Effector CD8-positive, alpha-beta T cell (primary cell): ENCODE results near the gene LRRC36.
"Not testable (repeated sequence)": the region's sequence is repeated elsewhere in the genome, so short reads cannot be mapped to it uniquely, and the experiment has no call there.

Experiments
- DNase-seq: peaks from one replicate; lab custom pipeline; 2025; lab: John Stamatoyannopoulos, UW

LRRC36 gene

DNA sequence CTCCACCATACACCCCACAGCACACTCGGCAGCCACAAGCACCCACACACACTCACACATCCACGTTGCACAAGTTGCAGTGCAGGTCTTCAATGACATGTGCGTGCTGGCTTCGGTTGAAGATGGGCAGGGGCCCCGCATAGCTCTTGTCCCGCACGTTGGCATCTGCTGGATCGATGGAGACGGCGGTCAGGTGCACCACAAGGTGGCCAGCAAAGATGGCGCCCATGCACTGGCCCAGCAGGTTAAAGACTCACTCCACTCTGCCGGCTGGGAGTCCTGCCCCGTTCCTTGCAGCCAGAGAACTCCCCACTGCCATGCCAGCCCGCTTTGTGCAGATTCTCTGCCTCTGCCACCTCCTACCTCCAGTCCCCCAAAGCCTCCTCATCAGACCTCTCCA, 74.3 kb downstream of the LRRC36 start:
- no peak for DNase-seq

DNA sequence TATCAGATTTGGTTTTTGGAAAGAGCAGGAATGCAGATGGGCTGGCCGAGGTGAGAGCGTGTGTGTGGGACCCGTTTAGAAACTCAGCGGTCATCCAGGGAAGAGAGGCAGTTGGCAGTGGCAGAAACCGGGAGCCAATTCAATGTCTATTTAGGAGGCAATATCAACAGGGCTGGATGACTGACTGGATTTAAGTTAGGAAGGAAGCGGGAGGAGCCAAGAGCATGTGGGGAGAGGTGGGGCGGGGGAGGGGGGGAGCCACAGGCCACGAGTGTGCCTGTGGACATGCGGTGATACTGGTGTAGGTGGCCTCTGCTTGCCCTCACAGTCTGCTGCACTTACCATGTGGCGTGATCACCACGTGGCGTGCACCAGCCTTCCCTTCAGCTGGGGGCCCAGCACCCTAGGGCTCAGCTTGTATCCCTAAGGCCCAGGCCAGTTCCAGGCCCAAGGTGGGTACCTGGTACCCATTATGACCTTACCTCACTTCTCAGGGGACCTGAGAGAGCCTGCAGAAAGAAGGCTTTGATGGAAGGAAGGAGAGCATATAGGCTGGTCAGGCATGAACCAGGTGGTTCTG, 77.5 kb downstream of the LRRC36 start:
- no peak for DNase-seq

DNA sequence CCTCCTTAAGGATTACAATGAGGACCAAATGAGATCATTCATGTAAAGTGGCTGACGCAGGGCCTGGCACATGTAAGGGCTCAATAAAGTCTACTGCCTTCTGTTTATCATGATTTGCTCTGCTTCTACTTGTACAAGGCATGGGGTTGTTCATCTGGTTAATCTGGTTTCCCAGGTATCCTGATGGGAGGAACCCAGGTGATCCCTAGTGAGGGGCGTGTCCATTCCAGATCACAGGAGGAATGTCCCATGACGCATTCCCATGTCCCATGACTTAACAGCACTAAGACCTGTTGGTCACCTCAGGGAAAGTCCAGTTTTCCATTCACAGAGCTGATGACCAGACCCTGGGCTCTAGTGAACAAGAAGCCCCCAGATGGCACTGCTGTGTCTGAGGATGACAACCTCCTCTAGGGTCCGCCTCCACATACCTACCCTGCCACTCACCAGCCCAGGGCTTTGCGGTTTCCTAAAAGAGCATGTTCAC, 78.2 kb downstream of the LRRC36 start:
- no peak for DNase-seq

DNA sequence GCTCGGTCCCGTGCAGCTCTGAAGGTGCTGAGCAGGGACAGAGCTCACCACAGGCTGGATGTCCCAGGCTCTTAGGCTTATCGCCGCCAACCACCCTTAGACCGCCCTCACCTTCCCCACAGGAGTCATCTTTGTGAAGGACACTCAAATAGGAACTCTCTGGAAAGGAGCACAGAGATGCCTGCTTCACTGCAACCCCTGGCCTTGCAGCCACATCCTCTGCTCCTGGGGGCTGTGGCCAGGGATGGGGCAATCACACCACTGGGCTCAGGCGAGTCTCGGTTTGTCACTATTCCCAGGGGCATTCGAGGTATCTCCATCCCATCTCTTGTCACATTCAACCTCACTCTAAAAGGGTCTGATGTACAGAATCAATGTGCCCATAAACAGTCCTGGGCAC, 78.7 kb downstream of the LRRC36 start:
- no peak for DNase-seq

DNA sequence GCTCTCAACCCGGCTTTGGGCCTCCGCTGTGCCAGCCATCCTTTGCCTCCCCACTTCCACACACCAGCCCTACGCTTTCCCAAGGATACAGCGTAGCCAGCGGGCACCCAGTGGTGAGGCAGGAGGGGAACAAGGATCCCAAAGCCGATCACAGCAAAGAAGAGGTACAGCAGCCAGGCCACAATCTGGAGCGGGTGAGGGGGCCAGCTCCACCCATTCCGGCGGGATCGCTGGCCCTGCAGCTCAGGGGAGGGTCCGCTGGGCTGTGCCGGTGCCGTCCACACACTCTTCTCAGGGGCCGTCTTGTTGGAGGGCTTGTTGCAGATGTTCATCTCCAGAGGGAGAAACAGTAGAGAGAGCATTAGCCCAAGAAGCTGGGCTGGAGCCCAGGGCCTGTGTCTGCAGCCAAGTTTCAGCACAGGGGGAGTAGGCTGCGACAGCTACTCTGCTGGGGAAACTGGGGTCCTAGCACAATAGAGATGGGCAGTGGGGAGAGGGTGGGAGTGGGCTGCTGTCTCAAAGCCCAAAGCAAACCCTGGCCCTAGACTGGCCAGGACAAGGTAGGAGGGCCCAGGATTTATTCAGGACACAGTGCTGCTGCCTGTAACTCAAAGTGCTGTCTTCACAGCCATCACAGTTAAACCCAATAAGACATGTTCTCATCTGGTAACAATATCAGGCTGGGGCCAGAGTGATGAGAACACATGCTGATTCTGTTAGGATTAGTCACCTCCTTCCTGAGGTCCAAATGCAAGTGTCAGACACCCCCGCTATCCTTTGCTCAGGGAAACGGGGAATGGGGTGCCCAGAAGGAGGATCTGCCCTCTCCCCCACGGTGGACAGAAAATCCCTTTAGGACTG, 79.7 kb downstream of the LRRC36 start:
- DNase-seq, result no peak

DNA sequence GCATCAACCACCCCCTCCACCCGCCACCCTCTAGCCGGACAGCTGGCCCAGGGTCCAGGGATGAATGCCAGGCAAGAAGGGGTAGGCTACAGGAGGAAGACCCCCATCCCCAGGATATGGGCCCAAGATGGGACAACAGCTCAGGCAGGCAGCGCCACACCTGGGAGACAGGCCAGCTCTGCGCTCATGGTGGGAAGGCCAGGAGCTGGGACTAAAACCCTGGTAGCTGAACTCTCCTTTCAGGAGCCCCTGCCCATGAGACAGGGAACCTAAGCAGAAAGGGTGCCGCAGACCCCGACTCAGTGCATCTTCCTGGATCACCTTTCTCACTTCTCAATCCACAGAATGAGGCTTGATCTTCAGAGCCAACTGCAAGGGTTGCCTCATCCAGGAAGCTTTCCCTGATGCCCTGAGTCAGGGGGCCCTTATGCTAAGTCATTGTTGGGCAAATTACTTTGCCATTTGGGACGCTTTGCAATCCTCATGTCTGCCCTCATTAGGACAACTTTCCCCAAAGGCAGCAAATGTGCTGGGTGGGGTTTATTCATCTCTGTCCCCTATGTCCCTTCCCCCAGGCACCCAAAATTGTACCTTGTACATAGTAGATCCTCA, 80.7 kb downstream of the LRRC36 start:
- DNase-seq, result no peak

DNA sequence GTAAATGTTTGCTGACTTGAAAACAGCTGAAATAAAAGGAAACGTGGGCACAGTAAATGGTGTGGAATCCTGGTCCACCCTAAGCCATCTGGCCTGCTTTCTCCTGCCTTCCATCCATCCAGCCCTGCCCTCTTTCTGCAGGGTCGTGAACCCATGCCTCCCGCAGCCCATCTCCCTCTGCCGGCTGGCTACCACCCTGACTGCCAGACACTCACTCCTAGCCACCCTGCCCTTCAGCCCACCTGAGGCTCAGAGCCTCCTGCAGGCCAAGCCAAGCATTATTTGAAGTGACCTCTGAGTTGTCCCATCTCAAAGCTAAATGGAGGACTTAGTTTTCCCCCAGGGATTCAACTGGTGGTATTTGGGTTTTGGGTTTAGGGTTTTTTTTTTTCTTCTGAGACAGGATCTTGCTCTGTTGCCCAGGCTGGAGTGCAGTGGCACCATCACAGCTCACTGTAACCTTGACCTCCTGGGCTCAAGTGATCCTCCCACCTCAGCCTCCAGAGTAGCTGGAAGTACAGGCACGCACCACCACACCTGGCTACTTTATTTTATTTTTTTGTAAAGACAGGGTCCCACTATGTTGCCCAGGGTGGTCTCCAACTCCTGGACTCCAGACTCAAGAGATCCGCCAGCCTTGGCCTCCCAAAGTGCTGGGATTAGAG, 81.3 kb downstream of the LRRC36 start:
- DNase-seq, result no peak

DNA sequence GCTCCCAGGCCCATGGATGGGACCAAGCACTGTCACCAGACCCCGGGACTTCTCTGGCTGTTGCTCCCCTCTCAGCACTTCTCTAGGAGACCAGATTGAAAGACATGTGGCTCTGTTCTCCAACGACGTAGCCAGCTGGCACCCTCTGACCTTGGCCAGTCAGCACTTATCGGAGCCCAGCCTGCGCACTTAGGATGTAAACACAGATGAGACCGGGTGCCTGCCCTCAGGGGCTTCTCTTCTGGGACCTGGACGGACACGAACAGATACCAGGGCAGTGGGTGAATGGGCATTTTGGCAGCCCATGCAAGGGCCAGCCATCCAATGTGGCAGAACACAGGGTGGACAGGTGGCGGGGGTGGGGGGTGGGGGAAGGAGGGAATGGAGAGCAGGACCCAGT, 83.0 kb downstream of the LRRC36 start:
- no peak for DNase-seq

DNA sequence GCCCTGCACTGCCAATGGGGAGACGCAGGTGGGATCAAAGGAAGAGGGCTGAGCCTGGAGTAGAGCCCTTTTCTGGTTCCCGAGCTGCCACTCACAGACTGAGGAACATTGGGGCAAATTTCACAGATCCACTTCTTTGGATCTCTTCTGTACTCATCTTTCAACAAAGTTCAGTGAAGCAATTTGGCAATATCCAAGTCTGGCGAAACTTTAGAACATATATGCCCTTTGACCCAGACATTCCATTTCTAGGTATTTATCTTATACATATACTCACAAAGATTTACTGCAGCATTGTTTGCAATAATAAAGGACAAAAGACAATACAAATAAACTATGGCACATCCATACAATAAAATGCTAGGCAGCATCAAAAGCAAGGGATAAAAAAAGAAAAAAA, 84.7 kb downstream of the LRRC36 start:
- DNase-seq, result no peak

DNA sequence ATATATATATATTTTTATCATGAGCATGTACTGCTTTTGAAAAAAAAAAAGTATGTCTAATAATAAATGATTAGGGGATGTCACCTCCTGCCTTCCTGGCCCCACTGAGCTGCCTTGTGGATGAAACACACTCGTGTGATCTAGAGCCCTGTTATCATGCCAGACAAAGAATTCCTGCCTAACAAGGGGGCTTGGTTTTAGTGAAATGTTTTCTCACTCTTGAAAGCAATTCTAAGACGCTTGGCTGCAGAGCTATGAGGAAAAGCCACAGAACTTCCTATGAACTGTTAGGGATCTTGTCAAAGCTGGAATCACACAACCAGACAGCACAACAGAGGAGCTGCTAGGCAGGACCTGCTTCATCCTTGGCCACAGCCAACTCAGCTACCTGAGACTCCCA, 85.7 kb downstream of the LRRC36 start:
- DNase-seq, result no peak

DNA sequence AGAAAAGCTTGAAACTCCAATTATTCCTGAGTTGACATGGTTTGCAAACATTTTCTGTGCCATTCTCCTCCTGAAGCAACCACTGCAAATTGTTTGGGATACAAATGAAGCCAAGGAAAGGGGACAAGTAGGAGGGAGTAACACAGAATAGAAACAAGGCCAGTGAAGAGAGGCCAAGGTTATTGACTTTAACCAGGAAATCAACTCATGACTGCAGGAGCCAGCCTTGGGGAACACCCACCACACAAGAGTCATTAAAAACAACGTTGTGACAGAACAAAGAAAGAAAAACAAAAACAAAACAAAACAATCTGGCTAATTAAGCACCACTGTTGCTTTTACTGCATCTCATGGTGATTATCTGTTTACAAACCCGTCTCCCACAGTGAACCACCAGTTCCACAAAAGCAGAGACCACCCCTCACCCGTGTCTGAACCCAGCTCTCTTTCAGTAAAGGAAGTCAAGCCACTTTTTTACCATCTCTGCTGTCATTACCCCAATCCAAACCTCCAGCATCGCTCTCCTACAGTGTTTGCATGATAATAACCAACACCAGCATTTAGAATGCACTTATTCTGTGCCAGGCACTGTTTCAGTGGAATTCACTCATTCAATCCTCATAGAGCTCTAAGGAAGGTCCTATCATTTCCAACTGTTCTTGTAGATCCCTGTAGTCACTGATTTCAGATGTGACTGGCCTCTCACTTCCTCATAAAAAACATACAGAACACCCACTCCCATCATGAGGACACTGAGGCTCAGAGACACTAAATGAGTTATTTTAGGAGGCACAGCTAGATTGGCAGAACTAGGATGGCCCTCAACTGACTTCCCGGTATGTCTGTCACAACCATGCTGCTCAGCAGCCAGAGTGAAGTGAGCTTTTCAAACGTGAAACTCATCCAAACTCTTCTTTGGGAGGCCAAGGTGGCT, 87.6 kb downstream of the LRRC36 start:
- no peak for DNase-seq

DNA sequence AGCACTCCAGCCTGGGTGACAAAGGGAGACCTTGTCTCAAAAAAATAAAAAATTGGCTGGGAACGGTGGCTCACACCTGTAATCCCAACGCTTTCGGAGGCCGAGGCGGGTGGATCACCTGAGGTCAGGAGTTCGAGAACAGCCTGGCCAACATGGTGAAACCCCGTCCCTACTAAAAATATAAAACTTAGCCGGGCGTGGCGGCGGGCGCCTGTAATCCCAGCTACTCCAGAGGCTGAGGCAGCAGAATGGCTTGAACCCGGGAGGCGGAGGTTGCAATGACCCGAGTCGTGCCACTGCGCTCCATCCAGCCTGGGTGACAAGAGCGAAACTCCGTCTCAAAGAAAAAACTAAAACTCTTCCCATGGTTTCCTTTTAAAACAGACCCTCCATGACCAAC, 88.8 kb downstream of the LRRC36 start:
- DNase-seq, result not testable (repeated sequence)

DNA sequence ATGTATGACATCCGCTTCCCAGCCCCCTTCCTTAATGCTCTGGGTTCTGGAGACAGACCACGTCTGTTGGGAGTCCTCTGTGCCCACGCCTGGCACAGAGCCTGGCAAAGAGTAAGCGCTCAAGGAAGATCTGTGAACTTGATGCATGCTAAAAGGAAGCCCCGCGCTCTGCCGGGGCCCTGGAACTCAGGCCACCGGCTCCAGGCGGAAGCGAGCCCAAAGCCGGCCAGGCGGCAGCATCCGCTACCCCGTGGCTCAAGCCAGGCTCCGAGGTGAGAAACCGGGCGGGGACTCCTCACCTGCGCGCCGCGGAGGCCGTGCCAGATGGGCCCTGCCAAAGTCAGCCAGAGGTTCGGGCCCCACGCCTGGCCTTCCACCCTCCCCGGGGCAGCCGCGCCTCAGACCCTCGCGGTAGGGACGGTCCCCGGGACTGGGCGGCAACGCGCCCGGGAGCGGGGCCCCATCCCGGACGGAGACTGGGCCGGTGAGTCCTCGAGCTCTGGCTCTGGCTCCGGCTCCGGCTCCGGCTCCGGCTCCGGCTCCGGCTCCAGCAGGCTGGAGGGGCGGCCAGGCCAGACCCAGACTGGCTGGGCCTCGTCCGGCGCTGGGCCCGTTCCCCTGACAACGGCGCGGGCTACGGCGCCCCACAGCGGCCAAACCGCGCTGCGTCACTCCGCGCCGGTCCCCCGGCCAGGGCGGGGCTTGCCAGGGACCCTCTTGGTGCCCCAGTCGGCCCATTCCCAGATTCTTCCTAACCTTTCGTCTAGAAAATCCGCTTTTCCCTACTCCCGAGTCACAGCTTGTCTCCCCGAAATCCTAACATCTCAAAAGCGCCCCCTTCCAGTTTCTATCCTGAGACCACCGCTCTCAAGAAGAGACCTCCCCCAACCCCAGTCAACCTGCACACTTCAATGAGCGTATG, 89.5 kb downstream of the LRRC36 start, which contains the start of gene ZDHHC1:
Gene ZDHHC1 (minus strand): TSS at position 606 of the 922 bp plus-strand sequence. CDS start 8,702 bp downstream, outside the sequence.
- peak; percentile 4 for DNase-seq

DNA sequence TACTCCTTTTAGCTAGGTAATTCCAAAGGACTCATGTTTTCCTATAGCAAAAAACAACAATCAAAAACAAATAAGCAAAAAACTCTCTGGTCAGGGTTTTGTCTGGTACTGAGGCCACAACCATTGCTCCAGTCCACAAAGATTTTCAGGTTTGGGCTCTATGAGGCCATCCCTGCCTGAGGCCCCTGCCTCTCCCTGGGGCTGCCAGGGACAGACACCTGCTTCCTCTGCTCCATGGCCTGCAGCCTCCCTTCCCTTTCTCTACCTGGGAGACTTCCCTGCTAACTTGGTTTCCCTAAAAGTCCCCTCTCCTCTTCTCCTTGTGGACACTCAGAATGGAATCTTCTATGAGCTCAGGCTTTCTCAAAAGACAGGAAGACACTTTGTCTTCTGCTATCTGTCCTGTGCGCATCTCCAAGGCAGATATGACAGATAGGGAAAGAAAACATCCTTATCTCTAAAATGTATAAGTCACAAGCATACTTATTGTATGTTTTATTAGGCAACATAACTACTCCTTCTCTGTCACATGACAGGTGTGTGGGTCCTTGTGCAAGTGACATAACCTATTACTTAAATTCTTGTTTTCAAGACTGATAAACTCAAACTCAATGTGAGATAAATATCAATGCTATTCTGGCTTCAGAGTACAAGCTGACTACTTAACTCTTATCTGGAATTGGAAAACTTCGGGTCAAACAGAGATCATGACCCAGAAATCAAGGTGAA, 90.9 kb downstream of the LRRC36 start:
- no peak for DNase-seq

DNA sequence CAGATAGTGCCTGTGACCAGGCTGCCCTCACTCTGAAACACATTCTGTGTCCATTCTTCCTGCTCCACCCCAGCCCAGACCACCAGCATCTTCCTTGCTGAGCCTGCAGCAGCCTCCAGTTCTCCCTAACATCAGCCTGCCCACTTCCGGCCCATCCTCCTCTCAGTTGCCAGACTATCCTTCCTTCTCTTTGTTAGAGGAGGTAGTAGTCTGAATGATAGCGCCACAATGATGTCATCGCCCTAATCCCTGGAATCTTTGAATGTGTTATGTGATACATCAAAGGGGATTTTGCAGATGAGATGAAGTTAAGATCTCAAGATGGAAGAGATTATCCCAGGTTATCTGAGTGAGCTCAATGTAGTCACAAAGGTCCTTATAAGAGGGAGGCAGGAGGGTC, 92.9 kb downstream of the LRRC36 start:
- no peak for DNase-seq

DNA sequence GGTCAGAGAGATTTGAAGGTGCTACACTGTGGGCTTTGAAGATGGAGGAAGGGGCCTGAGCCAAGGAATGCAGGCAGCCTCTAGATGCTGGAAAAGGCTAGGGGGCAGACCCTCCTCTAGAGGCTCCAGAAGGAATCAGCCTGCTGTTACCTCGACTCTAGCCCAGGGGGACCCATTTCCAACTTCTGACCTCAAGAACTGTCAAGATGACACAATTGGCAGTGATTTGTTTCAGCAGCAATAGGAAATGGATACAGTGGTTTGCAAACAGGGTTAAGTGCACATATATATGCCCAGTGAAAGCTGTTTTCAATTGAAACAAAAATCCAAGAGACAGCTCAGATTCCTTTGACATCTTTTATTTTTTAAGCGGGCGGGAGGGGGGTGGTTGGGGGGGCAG, 93.3 kb downstream of the LRRC36 start:
- DNase-seq, result no peak

DNA sequence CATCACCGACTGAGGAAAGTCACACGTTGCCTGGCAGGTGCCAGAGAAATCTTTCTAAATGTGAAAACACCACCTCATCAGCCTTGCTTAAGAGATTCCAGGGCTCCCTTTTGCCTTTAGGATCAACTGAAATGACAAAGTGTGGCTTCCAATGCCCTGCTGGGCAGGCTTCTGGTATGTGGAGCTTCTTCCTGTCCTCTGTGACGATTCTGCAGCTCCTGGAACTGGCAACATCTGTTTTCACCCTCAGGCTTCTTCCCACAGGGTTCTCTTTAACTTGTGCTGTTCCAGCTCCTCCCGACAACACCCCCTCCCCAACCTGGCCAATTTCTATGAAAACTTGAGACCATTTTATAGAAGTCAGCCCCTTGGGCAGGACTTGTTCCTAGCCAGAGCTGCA, 94.4 kb downstream of the LRRC36 start:
- no peak for DNase-seq

DNA sequence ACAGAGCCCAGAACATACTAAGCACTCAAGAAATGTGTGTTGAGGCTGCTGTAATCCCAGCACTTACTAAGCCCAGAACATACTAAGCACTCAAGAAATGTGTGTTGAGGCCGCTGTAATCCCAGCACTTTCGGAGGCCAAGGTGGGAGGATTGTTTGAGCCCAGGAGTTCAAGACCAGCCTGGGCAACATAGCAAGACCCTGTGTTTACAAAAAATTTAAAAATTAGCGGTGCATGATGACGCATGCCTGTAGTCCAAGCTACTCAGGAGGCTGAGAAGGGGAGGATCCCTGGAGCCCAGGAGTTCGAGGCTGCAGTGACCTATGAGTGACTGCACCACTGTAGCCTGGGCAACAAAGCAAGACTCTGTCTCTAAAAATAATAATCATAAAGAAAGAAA, 96.4 kb downstream of the LRRC36 start:
- DNase-seq, result no peak

DNA sequence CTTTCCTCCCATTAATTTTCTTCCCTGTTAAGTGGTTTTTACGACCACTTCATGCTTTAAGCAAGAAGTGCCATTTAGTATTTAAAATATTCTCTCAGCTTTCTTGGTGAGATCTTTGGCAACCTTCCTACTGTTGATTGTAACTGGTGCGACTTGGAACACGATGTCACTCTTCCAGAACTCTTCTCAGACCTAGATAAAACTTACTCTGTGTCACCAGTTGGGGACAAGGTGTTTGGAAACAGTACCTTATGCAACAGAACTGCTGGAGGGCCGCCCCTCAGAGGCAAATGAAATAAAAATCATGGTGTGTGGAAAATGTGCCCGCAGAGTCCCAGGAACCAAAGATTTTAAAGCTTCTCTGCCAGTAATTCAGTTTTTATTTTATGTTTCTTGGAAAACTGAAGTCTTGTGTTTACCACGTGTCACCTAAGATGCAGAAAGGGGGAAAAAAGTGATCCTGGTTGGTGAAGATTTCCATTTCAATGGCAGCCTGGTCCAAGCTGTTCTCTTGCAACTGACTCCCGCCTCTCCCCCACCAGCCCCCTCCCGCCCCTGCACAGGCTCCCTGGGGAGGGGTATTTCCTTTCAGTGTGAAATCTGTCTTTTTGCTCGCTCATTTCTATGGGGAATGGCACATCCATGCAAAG, 97.1 kb downstream of the LRRC36 start:
- no peak for DNase-seq
